ENCODE data around the gene OR52E4.

DNA sequence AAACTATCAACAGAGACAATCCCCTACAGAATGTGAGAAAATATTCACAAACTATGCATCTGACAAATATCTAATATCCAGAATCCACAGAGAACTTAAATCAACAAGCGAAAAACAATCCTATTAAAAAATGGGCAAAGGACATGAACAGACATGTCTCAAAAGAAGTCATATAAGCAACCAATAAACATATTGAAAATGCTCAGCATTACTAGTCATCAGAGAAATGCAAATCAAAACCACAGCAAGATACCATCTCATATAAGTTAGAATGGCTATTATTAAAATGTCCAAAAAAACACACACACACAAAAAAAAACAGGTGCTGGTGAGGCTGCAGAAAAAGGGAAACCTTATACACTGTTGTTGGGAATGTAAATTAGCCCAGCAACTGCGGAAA, 14.6 kb upstream of the OR52E4 start:
- no peak for TF ChIP-seq CTCF (IDR thresholded peaks at IDR 0.05)
- TF ChIP-seq POLR2A (IDR thresholded peaks at IDR 0.05) = no peak

Data from gastroesophageal sphincter (tissue), 3 donors.